ENCODE measurements around the gene ACCSL.

The ACCSL gene

DNA sequence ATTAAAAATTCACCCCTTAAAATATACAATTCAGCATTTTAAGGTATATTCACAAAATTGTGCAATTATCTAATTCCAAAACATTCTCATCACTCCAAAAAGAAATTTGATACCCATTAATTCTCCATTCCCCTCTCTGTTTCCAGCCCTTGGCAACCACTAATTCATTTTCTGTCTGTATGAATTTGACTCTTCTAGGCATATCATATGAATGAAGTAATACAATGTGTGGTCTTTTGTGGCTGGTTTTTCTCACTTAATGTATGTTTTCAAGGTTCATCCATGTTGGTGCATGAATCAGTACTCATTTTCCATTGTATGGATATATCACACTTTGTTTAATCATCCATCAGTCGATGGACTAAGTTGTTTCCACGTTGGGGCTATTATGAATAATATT lies 29.0 kb upstream of the ACCSL start:
- no peak for DNase-seq

GRCh38 chr11:44024977-44025376 lies 22.8 kb upstream of the ACCSL start:
- no peak for DNase-seq

- no peak for DNase-seq
Observed at GRCh38 chr11:44025727-44026126, 22.1 kb upstream of the ACCSL start.

- DNase-seq = no peak
Observed at GRCh38 chr11:44028401-44028800, 19.4 kb upstream of the ACCSL start.

DNA sequence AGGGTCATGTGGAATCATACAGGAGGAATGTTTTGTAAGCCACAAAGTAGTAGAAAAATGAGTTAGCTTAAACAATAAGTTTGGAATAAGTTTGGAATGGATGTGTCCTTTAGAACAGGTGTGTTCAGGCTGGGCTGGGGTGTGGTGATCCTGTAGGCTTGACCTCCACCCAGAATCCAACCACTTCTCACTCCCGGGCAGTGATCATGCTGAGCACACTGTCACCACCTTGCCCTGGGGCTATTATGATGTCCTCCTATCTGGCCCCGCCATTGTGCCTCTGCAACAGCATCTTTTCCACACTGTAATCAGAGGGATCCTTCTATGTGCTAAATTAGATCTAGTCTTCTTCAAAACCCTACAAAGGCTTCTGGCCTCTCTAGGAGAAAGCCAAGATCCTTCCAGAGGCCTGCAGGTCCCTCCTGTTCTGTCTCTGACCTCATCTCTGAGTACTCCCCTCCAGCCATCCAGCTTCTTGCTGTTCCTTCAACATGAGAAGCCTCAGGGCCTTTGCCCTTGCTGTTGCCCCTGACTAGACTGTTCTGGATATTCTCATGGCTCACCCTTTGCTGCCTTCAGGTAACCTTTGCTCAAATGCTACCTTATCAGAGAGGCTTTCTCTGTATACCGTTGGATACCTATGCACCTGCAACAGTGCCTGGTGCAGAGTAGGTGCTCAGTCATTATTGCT lies 18.8 kb upstream of the ACCSL start:
- no peak for DNase-seq

- no peak for DNase-seq
Observed at GRCh38 chr11:44029507-44029845, 18.3 kb upstream of the ACCSL start.

GRCh38 chr11:44029977-44030911 lies 17.5 kb upstream of the ACCSL start:
- DNase-seq = no peak

- no peak for DNase-seq
Observed at GRCh38 chr11:44030996-44031395, 16.8 kb upstream of the ACCSL start.

- DNase-seq = no peak
Observed at GRCh38 chr11:44031549-44031948, 16.2 kb upstream of the ACCSL start.

DNA sequence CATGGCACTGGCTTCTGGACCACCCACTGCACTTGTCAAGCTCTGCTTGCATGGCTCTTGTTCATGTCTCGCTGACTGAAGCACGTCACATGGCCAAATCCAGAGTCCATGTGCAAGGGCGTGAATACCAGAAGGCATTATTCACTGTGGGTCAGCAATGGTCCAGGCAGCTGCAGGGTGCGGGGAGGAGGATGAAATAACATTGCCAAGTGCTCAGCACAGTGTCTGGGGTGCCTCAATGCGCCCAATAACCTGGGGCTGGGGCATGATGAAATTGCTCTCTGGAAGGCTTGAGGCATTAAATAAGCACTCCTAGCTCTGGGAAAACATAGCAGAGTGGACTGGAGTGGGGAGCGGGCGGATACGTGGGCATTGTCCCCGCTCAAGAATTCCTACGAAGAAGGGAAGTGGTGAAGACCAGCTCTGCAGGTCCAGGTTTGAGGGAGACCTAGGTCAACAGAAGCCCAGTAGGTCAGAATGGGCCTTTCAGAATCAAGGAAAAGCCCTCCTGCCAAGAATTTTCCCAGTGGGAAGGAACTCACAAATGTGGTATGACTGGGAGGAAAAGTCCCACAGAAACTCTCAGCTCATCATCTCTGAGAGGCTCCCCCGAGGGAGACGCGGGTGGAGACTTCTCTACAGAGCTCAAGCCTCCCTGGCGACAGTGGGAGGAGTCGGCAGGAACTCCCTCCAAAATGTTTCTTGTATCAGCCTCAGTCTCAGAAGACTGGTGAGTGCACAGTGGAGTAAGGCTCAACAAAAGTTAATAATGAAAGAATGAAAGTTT lies 15.3 kb upstream of the ACCSL start:
- DNase-seq = no peak

DNA sequence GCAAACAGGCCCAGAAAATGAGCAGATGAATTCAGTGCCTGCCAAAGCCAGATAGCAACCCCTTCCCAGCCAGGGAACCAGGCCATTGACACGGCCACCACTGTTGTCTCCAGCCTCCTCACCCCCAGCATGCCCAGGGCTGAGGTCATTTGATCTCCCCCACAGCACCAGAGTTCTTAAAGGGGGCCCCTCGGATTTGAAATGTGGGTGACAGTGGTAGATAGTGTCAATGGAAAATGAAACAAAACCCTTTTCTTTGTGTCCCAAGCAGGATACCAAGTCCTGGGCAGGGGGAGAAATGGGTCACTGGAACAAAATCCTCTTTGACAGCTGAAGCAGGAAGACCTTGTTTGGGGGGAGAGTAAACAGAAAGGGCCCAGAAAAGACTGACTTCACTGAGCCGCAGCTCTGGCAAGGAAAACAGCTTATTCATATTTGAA lies 14.3 kb upstream of the ACCSL start:
- no peak for DNase-seq

GRCh38 chr11:44033856-44034255 lies 13.9 kb upstream of the ACCSL start:
- no peak for DNase-seq

- DNase-seq = no peak
Observed at GRCh38 chr11:44034639-44035038, 13.1 kb upstream of the ACCSL start.

- DNase-seq = peak; percentile 11
Observed at GRCh38 chr11:44036811-44037657, 10.7 kb upstream of the ACCSL start.

- DNase-seq = no peak
Observed at GRCh38 chr11:44037658-44037998, 10.2 kb upstream of the ACCSL start.

DNA sequence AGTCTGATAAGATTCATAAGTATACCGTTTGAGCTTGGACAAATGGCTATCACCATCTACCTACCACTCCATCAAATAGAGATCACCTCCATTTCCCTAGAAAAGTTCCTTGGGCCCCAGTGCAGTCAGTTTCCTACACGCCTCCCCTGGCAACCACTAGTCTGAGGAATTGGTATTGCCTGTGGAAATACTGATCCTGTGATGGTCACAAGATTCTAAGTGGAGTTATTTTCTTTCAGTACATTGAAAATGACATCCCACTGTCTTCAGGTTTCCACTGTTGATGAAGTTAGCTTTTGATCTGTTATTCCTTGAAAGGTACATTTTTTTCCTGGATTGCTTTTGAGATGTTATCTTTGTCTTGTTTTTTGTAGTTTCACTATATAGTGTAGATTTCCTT lies 4.6 kb upstream of the ACCSL start:
- DNase-seq = no peak

GRCh38 chr11:44046182-44046581 lies 1.6 kb upstream of the ACCSL start:
- no peak for DNase-seq

GRCh38 chr11:44047298-44047697 lies 483 bp upstream of the ACCSL start:
- no peak for DNase-seq

- no peak for DNase-seq
Observed at GRCh38 chr11:44049832-44050231, 2.1 kb downstream of the ACCSL start.

- DNase-seq = no peak
Observed at GRCh38 chr11:44051171-44051570, 3.4 kb downstream of the ACCSL start.

DNA sequence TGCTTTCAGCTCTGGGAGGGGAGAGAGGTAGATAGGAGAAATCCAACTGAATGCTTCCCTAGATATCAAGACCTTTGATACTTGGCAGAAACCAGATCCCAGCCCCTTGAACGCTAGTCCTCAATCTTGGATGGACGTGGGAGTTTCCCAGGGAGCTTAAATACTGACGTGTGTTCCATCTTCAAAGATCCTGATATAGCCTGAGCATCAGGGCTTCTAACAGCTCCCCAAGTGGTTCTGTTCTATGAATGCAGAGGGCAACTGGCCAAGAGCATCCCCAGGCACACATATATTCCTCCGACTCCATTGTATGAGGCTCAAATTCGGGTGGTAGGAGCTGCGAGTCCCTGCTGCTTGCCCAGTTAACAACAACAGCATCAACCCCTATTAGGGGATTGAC lies 9.6 kb downstream of the ACCSL start:
- no peak for DNase-seq

DNA sequence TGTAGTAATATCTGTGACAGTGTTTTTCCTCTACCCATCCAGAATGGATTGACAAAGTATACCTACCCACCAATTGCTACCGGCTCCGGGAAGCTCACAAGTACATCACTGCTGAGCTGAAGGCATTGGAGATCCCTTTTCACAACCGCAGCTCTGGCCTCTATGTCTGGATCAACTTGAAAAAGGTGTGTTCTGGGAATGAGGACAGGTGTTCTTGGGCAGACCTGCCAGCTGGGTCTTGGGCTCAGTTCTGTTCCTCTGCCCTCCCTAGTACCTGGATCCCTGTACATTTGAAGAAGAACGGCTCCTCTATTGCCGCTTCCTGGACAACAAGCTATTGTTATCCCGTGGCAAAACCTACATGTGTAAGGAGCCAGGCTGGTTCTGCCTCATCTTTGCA lies 10.5 kb downstream of the ACCSL start:
- no peak for DNase-seq

DNA sequence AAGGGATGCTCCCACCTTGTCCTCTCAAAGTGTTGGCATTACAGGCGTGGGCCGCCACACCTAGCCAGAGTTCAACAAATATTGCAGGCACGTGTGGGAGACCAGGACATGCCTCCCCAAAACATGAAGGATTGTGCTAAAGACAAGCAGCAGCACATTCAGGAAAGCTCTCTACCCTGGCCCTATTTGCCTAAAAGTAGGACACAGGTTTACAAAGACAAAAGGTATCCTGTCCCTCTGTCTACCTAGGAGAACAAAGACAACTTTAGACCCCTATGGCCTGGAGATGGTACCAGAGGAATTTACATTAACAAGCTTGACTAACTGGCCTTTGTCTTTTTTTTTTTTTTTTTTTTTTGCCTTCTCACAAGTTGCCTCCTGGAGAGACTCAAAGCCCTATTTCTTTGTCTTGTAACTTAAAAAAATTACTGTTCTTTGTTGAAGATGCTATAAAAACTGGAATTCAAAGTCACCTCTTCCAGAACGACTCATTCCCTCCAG lies 17.4 kb downstream of the ACCSL start:
- no peak for DNase-seq
